Nephron progenitor cell (in vitro differentiated cells): Measurements from ENCODE around the gene LYPLAL1.

Source experiments
- DNase-seq: peaks from one replicate; pipeline ENCODE4 v3.0.0; 2021
- H3K27ac Mint-ChIP-seq: 2 replicates; pipeline ENCODE4 v1.8.0; 2021; ENCODE audit warnings: mild to moderate bottlenecking, moderate library complexity, mixed read lengths
- H3K27me3 Mint-ChIP-seq: 2 replicates; pipeline ENCODE4 v1.8.0; 2021; ENCODE audit warnings: mild to moderate bottlenecking, low read depth, mixed read lengths; ENCODE audit not compliant: poor library complexity
- H3K36me3 Mint-ChIP-seq: 2 replicates; pipeline ENCODE4 v1.8.0; 2021; ENCODE audit warnings: low read depth, mixed read lengths
- H3K4me1 Mint-ChIP-seq: 2 replicates; pipeline ENCODE4 v1.8.0; 2021; ENCODE audit warnings: mixed read lengths
- H3K4me3 Mint-ChIP-seq: 2 replicates; pipeline ENCODE4 v1.8.0; 2021; ENCODE audit warnings: mild to moderate bottlenecking, moderate library complexity, mixed read lengths
- H3K9me3 Mint-ChIP-seq: 2 replicates; pipeline ENCODE4 v1.8.0; 2021; ENCODE audit warnings: mild to moderate bottlenecking, moderate library complexity, mixed read lengths
- CTCF ChIP-seq: fragments of 200-600 bp; sonication (generic); IDR thresholded peaks from 2 replicates; pipeline ENCODE4 v1.5.0; 2021; ENCODE audit warnings: antibody characterized with exemption

The LYPLAL1 gene

GRCh38 chr1:219257751-219258150 is 84.1 kb downstream of the LYPLAL1 start:
- DNase-seq: no peak
- Mint-ChIP-seq H3K27me3 (no peaks in the 10 kb centered on the region), H3K9me3 (peaks cover 75% of the 10 kb centered on the region), H3K36me3 (peaks cover 84% of the 10 kb centered on the region), H3K4me3 (no peak overlapping the region), H3K4me1 (no peaks in the 10 kb centered on the region), H3K27ac (no peak overlapping the region)
- TF ChIP-seq CTCF: no peak

GRCh38 chr1:219261454-219261853 is 87.8 kb downstream of the LYPLAL1 start:
- Mint-ChIP-seq H3K9me3 (peaks cover 68% of the 10 kb centered on the region), H3K4me1 (peaks cover 18% of the 10 kb centered on the region), H3K36me3 (peaks cover 65% of the 10 kb centered on the region), H3K27ac (no peak overlapping the region), H3K4me3 (no peak overlapping the region), H3K27me3 (no peaks in the 10 kb centered on the region)
- TF ChIP-seq CTCF: no peak
- DNase-seq: no peak
